GM06990 (cell line): Measurements from ENCODE around the gene CSAD.

ENCODE experiments used
- DNase-seq: peaks from one replicate; pipeline ENCODE4 v3.0.0-alpha.2; 2011; ENCODE audit not compliant: insufficient read length; ENCODE audit errors: extremely low read depth
- H3K27me3 ChIP-seq: replicated peaks from 2 replicates; pipeline ENCODE4 v1.6.0; 2011; ENCODE audit warnings: low read length; ENCODE audit not compliant: control insufficient read depth, insufficient read depth
- H3K36me3 ChIP-seq: 2 replicates; pipeline ENCODE4 v1.5.1; 2011; ENCODE audit warnings: low read length; ENCODE audit not compliant: control insufficient read depth, insufficient read depth
- H3K4me3 ChIP-seq: replicated peaks from 2 replicates; pipeline ENCODE4 v1.5.1; 2011; ENCODE audit warnings: low read depth, mild to moderate bottlenecking, control low read depth, low read length
- TF ChIP-seq, protein P1 (sequence below): IDR thresholded peaks from 2 replicates; pipeline ENCODE4 v1.5.1; 2011; ENCODE audit warnings: low read length, control low read depth, mild to moderate bottlenecking, inconsistent platforms; ENCODE audit not compliant: insufficient read depth, poor library complexity, severe bottlenecking

CSAD gene

DNA sequence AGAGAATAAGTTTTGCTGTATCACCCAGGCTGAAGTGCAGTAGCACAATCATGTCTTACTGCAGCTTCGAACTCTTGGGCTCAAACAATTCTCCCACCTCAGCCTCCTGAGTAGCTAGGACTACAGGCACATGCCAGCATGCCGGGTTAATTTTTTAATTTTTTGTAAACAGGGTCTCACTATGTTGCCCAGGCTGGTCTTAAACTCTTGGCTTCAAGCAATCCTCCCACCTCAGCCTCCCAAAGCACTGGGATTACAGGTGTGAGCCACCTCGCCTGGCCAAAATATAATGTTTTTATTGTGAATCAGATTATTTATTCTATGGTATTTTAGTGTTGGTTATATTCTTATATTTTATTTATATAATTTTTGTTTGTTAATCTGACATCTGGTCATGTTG is 4.0 kb downstream of the CSAD start:
- TF ChIP-seq, protein P1, sequence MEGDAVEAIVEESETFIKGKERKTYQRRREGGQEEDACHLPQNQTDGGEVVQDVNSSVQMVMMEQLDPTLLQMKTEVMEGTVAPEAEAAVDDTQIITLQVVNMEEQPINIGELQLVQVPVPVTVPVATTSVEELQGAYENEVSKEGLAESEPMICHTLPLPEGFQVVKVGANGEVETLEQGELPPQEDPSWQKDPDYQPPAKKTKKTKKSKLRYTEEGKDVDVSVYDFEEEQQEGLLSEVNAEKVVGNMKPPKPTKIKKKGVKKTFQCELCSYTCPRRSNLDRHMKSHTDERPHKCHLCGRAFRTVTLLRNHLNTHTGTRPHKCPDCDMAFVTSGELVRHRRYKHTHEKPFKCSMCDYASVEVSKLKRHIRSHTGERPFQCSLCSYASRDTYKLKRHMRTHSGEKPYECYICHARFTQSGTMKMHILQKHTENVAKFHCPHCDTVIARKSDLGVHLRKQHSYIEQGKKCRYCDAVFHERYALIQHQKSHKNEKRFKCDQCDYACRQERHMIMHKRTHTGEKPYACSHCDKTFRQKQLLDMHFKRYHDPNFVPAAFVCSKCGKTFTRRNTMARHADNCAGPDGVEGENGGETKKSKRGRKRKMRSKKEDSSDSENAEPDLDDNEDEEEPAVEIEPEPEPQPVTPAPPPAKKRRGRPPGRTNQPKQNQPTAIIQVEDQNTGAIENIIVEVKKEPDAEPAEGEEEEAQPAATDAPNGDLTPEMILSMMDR = no peak
- Histone ChIP-seq H3K27me3 (no peaks in the 10 kb centered on the region), H3K4me3 (no peak overlapping the region), H3K36me3 (no peaks in the 10 kb centered on the region; the same call in 1 of the 2 replicates)
- DNase-seq = no peak

DNA sequence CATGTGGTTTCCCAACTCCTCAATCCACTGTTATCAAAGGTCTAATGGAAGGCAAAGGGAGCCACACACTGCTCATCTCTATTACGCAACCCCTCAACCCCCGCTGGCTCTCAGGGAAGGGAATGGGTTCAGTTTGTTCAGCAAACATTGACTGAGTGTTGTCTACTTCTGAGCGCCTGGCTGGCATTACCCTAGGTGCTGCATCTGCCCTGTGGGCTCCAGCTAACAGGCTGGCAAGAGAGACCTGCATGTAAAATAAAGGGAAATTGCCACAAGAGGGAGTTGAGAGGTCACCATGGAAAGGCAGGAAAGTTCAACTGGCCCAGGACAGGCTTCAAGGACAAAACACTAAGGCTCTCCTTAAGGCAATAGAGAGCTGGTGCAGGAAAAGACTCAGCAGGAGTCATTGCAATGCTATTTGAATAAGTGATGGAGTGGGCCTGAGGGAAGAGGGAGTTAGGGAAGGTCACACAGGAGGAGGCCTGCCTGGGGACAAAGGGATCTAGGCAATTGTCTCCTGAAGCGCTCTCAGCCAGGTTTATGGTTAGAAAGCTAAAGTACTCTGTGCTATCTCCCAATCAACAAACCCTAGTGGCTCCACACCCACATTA is 5.7 kb downstream of the CSAD start:
- peaks cover 1% of the 10 kb centered on the region; the same call in 1 of the 2 replicates for H3K36me3 ChIP-seq
- H3K4me3 ChIP-seq = no peak overlapping the region
- DNase-seq = no peak
- no peaks in the 10 kb centered on the region for H3K27me3 ChIP-seq
- TF ChIP-seq, protein P1 = peak; percentile 29

DNA sequence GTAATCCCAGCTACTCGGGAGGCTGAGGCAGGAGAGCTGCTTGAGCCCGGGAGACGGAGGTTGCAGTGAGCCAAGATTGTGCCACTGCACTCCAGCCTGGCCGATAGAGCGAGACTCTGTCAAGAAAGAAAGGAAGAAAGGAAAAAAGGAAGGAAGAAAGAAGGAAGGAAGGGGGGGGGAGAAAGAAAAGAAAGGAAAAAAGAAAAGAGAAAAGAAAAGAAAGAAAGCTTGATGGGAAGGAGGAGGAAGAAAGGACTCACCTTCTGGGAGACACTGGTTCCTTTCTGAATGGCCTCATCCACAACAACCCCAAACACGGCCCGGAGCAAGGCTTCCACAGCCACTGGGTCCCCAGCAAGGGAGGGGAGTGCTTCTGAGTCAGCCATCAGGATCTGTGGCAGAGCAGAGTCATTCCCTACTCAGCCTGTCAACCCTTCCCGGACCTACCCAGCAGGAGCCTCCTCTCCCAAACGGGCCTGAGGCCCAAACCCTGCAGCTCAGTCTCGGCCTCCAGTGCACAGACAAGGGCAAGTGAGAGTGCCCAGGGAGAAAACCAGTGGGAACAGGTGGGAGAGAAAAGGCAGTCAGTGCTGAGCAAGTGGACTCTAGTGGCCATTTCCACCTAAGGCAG is 7.5 kb downstream of the CSAD start:
- no peak for DNase-seq
- Histone ChIP-seq H3K27me3 (no peaks in the 10 kb centered on the region), H3K36me3 (peaks cover 1% of the 10 kb centered on the region; the same call in 1 of the 2 replicates)

DNA sequence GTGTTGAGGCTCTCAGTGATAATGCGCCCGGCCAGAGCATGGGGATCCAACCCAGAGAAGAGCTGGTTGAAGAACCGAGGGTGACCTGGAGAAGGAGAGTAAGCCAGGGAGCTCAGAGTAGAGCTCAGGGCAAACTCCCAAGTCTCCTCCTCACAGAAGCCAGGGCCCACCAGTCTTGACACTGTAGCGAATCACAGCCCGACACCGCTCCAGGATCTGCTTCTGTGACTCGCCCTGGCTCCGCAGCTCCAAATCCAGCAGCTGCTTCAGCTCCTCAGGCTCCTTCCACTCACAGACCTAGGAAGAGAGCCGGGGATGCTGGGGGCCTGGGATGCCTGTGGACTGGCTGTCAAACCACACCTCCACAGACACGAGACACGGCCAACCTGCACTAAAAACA is 8.4 kb downstream of the CSAD start:
- no peaks in the 10 kb centered on the region for H3K27me3 ChIP-seq
- DNase-seq = no peak
- H3K4me3 ChIP-seq = no peak overlapping the region
- TF ChIP-seq, protein P1 = no peak
- peaks cover 1% of the 10 kb centered on the region; the same call in 1 of the 2 replicates for H3K36me3 ChIP-seq

More for the DNA sequence above, 7.5 kb downstream of the CSAD start:
- no peak overlapping the region for H3K4me3 ChIP-seq
- TF ChIP-seq, protein P1 = no peak

- Histone ChIP-seq H3K36me3 (peaks cover 1% of the 10 kb centered on the region; the same call in 1 of the 2 replicates), H3K27me3 (no peaks in the 10 kb centered on the region), H3K4me3 (no peak overlapping the region)
- TF ChIP-seq, protein P1 = no peak
- no peak for DNase-seq
These were observed 8.9 kb downstream of the CSAD start for GRCh38 chr12:53171725-53172329.
